Islet of Langerhans (tissue), 1 donor: ENCODE results near the gene TRO.

Experiments used
- FAIRE-seq: peaks from one replicate; lab custom pipeline; 2011; peaks lifted over from hg19 to GRCh38; lab: Jason Lieb, UNC

The TRO gene

GRCh38 chrX:54920610-54921426 is at the start of gene TRO:
TRO (plus strand) TSS chrX:54920824; CDS start chrX:54922247, 1,423 bp downstream.
- FAIRE-seq, result no peak

GRCh38 chrX:54885740-54886139 is 34.9 kb upstream of the TRO start:
- no peak for FAIRE-seq

GRCh38 chrX:54891573-54891972 is 29.1 kb upstream of the TRO start:
- no peak for FAIRE-seq

- FAIRE-seq, result no peak
Measured at GRCh38 chrX:54894159-54894558, 26.5 kb upstream of the TRO start.

- FAIRE-seq, result no peak
Measured at GRCh38 chrX:54909941-54910340, 10.7 kb upstream of the TRO start.

GRCh38 chrX:54921427-54922021 is 900 bp downstream of the TRO start:
- no peak for FAIRE-seq

GRCh38 chrX:54922547-54922946 is 1.9 kb downstream of the TRO start:
- no peak for FAIRE-seq

- no peak for FAIRE-seq
Measured at GRCh38 chrX:54923376-54923775, 2.8 kb downstream of the TRO start.

- FAIRE-seq, result no peak
Measured at GRCh38 chrX:54926978-54927377, 6.4 kb downstream of the TRO start.

- FAIRE-seq, result no peak
Measured at GRCh38 chrX:54928876-54929275, 8.3 kb downstream of the TRO start.

- no peak for FAIRE-seq
Measured at GRCh38 chrX:54930291-54931049, 9.8 kb downstream of the TRO start.

- no peak for FAIRE-seq
Measured at GRCh38 chrX:54931107-54931506, 10.5 kb downstream of the TRO start.

GRCh38 chrX:54933150-54933826 is 12.7 kb downstream of the TRO start:
- no peak for FAIRE-seq

GRCh38 chrX:54934058-54934457 is 13.4 kb downstream of the TRO start:
- FAIRE-seq, result no peak

- no peak for FAIRE-seq
Measured at GRCh38 chrX:54934890-54935289, 14.3 kb downstream of the TRO start.

GRCh38 chrX:54935306-54935705 is 14.7 kb downstream of the TRO start:
- no peak for FAIRE-seq

GRCh38 chrX:54937416-54937815 is 16.8 kb downstream of the TRO start:
- no peak for FAIRE-seq

GRCh38 chrX:54944816-54945215 is 24.2 kb downstream of the TRO start:
- FAIRE-seq, result no peak

- no peak for FAIRE-seq
Measured at GRCh38 chrX:54945224-54945623, 24.6 kb downstream of the TRO start.

GRCh38 chrX:54950730-54951375 is 30.2 kb downstream of the TRO start:
- no peak for FAIRE-seq

- FAIRE-seq, result no peak
Measured at GRCh38 chrX:54961750-54962149, 41.1 kb downstream of the TRO start.
